HEK293T (cell line): ENCODE data around the gene DNAJB12.

ENCODE experiments used
- ELF4 ChIP-seq: fragments of 450-650 bp; IDR thresholded peaks from 2 replicates; pipeline ENCODE4 v1.6.1; 2017; ENCODE audit warnings: antibody characterized with exemption
- HDGF ChIP-seq: fragments of 450-650 bp; IDR thresholded peaks from 2 replicates; pipeline ENCODE4 v1.6.1; 2017; ENCODE audit warnings: antibody characterized with exemption, borderline replicate concordance

DNA sequence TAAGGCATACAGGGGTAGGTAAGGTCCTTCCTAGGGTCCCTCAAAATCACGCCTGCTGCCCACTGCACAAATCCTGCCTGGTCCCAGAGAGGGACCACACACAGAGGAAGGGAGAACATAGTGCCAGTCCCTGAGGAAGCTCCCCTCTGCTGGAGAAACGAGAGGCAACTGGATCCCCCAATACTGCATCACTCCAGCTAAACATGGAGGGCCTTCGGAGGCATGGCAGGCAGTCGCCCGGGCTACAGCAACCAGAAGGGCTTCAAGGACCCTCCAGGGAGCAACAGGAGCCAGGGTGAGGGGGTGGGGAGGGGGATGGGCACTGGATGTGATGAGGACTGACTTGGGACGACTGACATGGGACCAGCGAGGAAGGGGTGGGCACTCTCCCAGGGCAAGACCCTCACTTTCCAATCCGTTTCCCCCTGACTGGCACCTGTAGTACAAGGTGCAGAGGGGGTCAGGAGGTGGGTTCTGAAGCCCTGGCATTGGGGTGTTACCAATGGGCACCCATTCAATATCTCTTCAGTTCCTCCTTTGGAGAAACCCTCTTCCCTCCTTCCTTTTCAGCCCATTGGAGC lies 59.3 kb downstream of the DNAJB12 start:
- TF ChIP-seq ELF4 (no peak), HDGF (no peak)
